C4-2B (cell line): Measurements from ENCODE around the gene CRYBA2.

ENCODE experiments used
- H3K27ac ChIP-seq: fragments of 450-650 bp; 2 replicates; pipeline ENCODE4 v1.5.1; 2017
- CTCF ChIP-seq: fragments of 450-650 bp; conservative IDR thresholded peaks from 2 replicates; pipeline ENCODE4 v1.5.1; 2017; ENCODE audit warnings: mild to moderate bottlenecking
- ZFX ChIP-seq: fragments of 450-650 bp; IDR thresholded peaks from 2 replicates; pipeline ENCODE4 v1.6.1; 2017

CRYBA2 gene

GRCh38 chr2:218970894-218971293, 22.3 kb downstream of the CRYBA2 start:
- no peak for TF ChIP-seq ZFX
- no peak for TF ChIP-seq CTCF
- no peak overlapping the region for H3K27ac ChIP-seq

DNA sequence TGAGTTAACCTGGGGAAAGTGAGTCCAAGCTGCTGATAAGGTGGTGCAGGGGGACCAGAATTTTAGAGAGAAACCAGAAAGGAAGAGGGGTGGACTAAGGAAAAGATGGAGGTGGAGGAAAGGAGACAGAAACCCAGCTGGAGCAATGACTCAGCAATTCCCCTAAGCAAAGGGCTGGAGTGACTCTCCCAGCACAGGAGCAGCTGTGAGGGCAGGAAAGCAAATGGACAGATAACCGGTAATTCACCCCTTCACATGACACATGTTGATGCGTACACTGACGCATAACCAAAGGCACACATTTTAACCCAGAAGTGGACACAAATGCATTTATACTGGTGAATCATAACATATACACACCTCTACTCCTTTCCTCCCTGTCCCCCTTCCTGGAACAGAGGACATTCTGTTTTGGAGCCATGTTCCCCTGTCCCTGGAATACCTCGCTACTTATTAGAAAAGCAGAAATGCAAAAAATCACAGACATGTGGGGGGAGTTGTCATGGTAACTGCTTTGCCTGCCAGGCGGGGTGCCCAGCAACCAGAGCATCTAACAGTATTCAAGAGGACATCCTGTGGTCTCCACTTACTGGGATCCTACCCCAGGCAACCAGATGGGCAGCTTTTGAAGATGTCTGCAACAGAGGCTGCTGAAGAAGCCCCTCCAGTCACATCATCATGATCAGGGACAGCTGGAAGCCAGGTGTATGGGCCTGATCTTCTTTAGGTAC, 29.0 kb downstream of the CRYBA2 start:
- no peak for TF ChIP-seq ZFX
- TF ChIP-seq CTCF: no peak
- no peak overlapping the region for H3K27ac ChIP-seq

DNA sequence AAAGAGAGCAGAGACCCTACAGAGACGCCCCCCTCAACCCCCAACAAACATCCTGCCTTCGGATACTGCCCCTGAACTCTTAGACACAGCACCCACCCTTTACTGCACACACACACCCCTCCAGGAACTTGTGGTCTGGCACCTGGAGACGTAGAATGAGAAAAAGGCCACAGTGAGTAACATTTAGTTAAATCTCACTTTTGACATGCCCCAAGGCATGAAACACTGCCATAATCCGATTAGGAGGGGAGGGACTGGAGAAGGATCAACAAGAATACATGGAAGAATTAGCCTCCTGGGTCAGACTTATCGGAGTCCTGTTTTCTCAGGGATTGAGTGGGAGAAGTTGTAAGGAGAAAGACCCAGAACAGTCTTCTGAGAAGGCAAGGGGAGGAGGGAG, 29.6 kb downstream of the CRYBA2 start:
- no peak for TF ChIP-seq ZFX
- no peak overlapping the region for H3K27ac ChIP-seq

- TF ChIP-seq ZFX (no peak), CTCF (no peak)
- H3K27ac ChIP-seq: no peak overlapping the region
Observed at GRCh38 chr2:218962859-218963492, 30.2 kb downstream of the CRYBA2 start.

GRCh38 chr2:218961651-218962570, 31.3 kb downstream of the CRYBA2 start:
- no peak overlapping the region for H3K27ac ChIP-seq
- TF ChIP-seq ZFX: no peak
- no peak for TF ChIP-seq CTCF

GRCh38 chr2:218961229-218961628, 32.0 kb downstream of the CRYBA2 start:
- TF ChIP-seq ZFX (no peak), CTCF (no peak)
- no peak overlapping the region for H3K27ac ChIP-seq

DNA sequence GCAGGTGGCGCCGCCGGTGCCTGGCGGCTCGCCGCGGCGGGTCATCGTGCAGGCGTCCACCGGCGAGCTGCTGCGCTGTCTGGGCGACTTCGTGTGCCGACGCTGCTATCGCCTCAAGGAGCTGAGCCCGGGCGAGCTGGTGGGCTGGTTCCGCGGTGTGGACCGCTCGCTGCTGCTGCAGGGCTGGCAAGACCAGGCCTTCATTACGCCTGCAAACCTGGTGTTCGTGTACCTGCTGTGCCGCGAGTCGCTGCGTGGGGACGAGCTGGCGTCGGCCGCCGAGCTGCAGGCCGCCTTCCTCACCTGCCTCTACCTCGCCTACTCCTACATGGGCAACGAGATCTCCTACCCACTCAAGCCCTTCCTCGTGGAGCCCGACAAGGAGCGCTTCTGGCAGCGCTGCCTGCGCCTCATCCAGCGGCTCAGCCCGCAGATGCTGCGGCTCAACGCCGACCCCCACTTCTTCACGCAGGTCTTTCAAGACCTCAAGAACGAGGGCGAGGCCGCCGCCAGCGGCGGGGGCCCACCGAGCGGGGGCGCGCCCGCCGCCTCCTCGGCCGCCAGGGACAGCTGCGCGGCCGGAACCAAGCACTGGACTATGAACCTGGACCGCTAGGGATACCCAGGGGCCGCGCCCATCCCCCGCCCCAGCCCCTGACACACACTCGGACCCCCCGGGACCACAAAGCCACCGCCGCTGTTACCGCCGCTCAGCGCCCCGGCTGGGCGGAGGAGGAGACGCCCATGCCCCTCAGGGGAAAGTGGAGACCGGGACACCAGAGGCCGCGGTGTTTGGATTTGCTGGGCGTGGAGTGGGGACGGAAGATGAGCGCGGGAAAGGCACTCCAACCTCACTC, 32.7 kb downstream of the CRYBA2 start:
- no peak for TF ChIP-seq CTCF
- no peak for TF ChIP-seq ZFX
- H3K27ac ChIP-seq: no peak overlapping the region
